Activated T-helper 9 cell treated with anti-CD3 and anti-CD28 coated beads, Interleukin-2, amount 50 U/mL, for 16 hours (primary cell): ENCODE results near the gene PAN2.

Source experiments
- DNase-seq: peaks from one replicate; pipeline ENCODE4 v3.0.0-alpha.2; 2020; ENCODE audit warnings: low read depth

Gene PAN2

DNA sequence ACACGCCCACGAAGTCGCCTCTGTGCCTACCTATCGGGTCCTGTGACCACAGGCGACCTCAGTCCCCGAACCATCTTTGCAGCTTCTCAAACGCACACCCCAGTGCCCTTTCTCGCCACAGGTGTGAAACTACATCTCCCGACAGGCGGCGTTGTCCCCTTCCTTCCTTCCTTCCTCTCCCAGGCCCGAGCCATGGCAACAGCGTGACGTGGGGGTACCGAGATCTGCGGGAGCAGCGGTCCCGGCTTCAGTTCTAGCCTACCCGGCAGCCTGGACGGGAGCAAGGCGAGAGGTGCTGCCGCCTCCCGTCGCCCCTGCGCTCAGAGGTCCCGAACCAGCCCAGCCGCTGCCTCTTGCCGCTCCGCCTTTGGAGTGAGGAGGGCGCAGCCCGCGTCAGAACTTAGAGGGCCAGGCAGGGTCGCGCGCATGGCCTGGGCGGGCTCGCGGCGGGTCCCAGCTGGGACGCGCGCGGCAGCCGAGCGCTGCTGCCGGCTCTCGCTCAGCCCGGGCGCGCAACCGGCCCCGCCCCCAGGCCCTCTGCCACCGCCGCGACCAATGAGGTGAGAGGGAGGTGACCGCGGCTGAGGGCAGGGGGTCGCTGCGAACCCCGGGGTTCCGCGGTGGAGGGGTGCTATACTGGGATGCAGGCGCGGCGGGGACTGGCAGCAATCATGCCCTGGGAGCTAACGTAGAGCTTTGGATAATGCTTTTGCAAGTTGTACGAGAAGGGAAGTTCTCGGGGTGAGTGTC lies 66.9 kb downstream of the PAN2 start, which contains the start of gene COQ10A:
COQ10A (plus strand) TSS at position 250 of the 750 bp plus-strand sequence; CDS start at position 427, 177 bp downstream.
- peak; percentile 80 for DNase-seq
